ENCODE data around the gene BCAP31. TPM values are rescaled to one million over a fixed set of nuclear protein-coding genes. Genes with fewer than 3 reads are reported as not detected.
A peak's percentile ranks its signal among the peaks of the same experiment; 100 is the strongest.
"Not testable (repeated sequence)": the region's sequence is repeated elsewhere in the genome, so short reads cannot be mapped to it uniquely, and the experiment has no call there.

Gene BCAP31
- polyA plus RNA-seq, 1 donor from 2014 or later: 254 TPM

GRCh38 chrX:153765138-153766079, 41.2 kb upstream of the BCAP31 start:
- no peaks in the 10 kb centered on the region for H3K36me3 Mint-ChIP-seq
- H3K27me3 Mint-ChIP-seq: peaks cover 3% of the 10 kb centered on the region
- no peaks in the 10 kb centered on the region for H3K9me3 Mint-ChIP-seq
- H3K4me3 Mint-ChIP-seq: no peak overlapping the region
- H3K4me1 Mint-ChIP-seq: peaks cover 0 to 4% (median 2%) of the 10 kb centered on the region in 3 donors
- no peak overlapping the region for H3K27ac Mint-ChIP-seq

GRCh38 chrX:153764786-153765137, 40.6 kb upstream of the BCAP31 start:
- no peak overlapping the region for H3K27ac Mint-ChIP-seq
- H3K27me3 Mint-ChIP-seq: peaks cover 2% of the 10 kb centered on the region
- peaks cover 0 to 4% (median 2%) of the 10 kb centered on the region in 3 donors for H3K4me1 Mint-ChIP-seq
- no peaks in the 10 kb centered on the region for H3K36me3 Mint-ChIP-seq
- H3K9me3 Mint-ChIP-seq: no peaks in the 10 kb centered on the region
- H3K4me3 Mint-ChIP-seq: no peak overlapping the region

- peaks cover 2% of the 10 kb centered on the region for H3K27me3 Mint-ChIP-seq
- no peak within 1 kb of the TSS for H3K27ac Mint-ChIP-seq
- H3K4me3 Mint-ChIP-seq: peak within 1 kb of the TSS in 1 of 4 donors; percentile 41
These were observed 40.0 kb upstream of the BCAP31 start, which contains the start of gene PLXNB3 for GRCh38 chrX:153763989-153764755. PLXNB3 (plus strand) TSS chrX:153764249; CDS start chrX:153765536, 1,287 bp downstream.

GRCh38 chrX:153763298-153763932, 39.2 kb upstream of the BCAP31 start:
- Mint-ChIP-seq H3K4me1 (peaks cover 5 to 7% (median 5%) of the 10 kb centered on the region in 3 donors), H3K4me3 (peak overlapping the region in 1 of 4 donors; percentile 41), H3K36me3 (no peaks in the 10 kb centered on the region), H3K27ac (no peak overlapping the region), H3K9me3 (no peaks in the 10 kb centered on the region), H3K27me3 (peaks cover 2% of the 10 kb centered on the region)

More at GRCh38 chrX:153763989-153764755, 40.0 kb upstream of the BCAP31 start, which contains the start of gene PLXNB3:
- no peaks in the 10 kb centered on the region for H3K9me3 Mint-ChIP-seq
- H3K36me3 Mint-ChIP-seq: no peaks in the 10 kb centered on the region
- peaks cover 0 to 4% (median 2%) of the 10 kb centered on the region in 3 donors for H3K4me1 Mint-ChIP-seq

- H3K4me3 Mint-ChIP-seq: no peak overlapping the region
- H3K27ac Mint-ChIP-seq: no peak overlapping the region
- H3K4me1 Mint-ChIP-seq: peaks cover 5 to 7% (median 6%) of the 10 kb centered on the region in 3 donors
These were observed 38.5 kb upstream of the BCAP31 start for GRCh38 chrX:153762626-153763173.

GRCh38 chrX:153761863-153762262, 37.7 kb upstream of the BCAP31 start:
- Mint-ChIP-seq H3K4me1 (peaks cover 5 to 8% (median 6%) of the 10 kb centered on the region in 3 donors), H3K9me3 (no peaks in the 10 kb centered on the region), H3K27me3 (peaks cover 2% of the 10 kb centered on the region), H3K27ac (no peak overlapping the region), H3K36me3 (no peaks in the 10 kb centered on the region), H3K4me3 (no peak overlapping the region)

More at GRCh38 chrX:153762626-153763173, 38.5 kb upstream of the BCAP31 start:
- no peaks in the 10 kb centered on the region for H3K9me3 Mint-ChIP-seq
- no peaks in the 10 kb centered on the region for H3K36me3 Mint-ChIP-seq
- peaks cover 2% of the 10 kb centered on the region for H3K27me3 Mint-ChIP-seq

GRCh38 chrX:153755136-153755535, 30.9 kb upstream of the BCAP31 start:
- no peaks in the 10 kb centered on the region for H3K9me3 Mint-ChIP-seq
- no peak overlapping the region for H3K4me3 Mint-ChIP-seq
- no peaks in the 10 kb centered on the region for H3K36me3 Mint-ChIP-seq
- H3K27ac Mint-ChIP-seq: no peak overlapping the region
- H3K27me3 Mint-ChIP-seq: peaks cover 5% of the 10 kb centered on the region
- peaks cover 6 to 9% (median 6%) of the 10 kb centered on the region in 3 donors for H3K4me1 Mint-ChIP-seq

GRCh38 chrX:153750127-153750774, 26.1 kb upstream of the BCAP31 start:
- Mint-ChIP-seq H3K4me3 (no peak overlapping the region), H3K27ac (peak overlapping the region in 1 of 3 donors; percentile 13), H3K36me3 (no peaks in the 10 kb centered on the region), H3K9me3 (peaks cover 0 to 2% (median 0%) of the 10 kb centered on the region in 3 donors), H3K4me1 (peaks cover 2 to 12% (median 11%) of the 10 kb centered on the region in 3 donors), H3K27me3 (peaks cover 6% of the 10 kb centered on the region)

GRCh38 chrX:153749017-153749416, 24.8 kb upstream of the BCAP31 start:
- not testable (repeated sequence) for H3K4me3 Mint-ChIP-seq, H3K27ac Mint-ChIP-seq, H3K9me3 Mint-ChIP-seq, H3K27me3 Mint-ChIP-seq, H3K36me3 Mint-ChIP-seq
- H3K4me1 Mint-ChIP-seq: peaks cover 3 to 17% (median 16%) of the 10 kb centered on the region in 3 donors

- not testable (repeated sequence) for H3K27ac Mint-ChIP-seq, H3K9me3 Mint-ChIP-seq
These were observed 22.8 kb upstream of the BCAP31 start for GRCh38 chrX:153746991-153747390.

GRCh38 chrX:153746359-153746758, 22.2 kb upstream of the BCAP31 start:
- H3K4me1 Mint-ChIP-seq: peaks cover 3 to 22% (median 17%) of the 10 kb centered on the region in 3 donors
- H3K4me3 Mint-ChIP-seq: no peak overlapping the region
- H3K27me3 Mint-ChIP-seq: peaks cover 8% of the 10 kb centered on the region
- H3K36me3 Mint-ChIP-seq: no peaks in the 10 kb centered on the region
- H3K9me3 Mint-ChIP-seq: peaks cover 0 to 2% (median 0%) of the 10 kb centered on the region in 3 donors
- H3K27ac Mint-ChIP-seq: peak overlapping the region in 1 of 3 donors; percentile 15

More at GRCh38 chrX:153746991-153747390, 22.8 kb upstream of the BCAP31 start:
- not testable (repeated sequence) for H3K4me3 Mint-ChIP-seq, H3K27me3 Mint-ChIP-seq, H3K36me3 Mint-ChIP-seq
- peaks cover 3 to 21% (median 17%) of the 10 kb centered on the region in 3 donors for H3K4me1 Mint-ChIP-seq

- not testable (repeated sequence) for H3K27ac Mint-ChIP-seq, H3K27me3 Mint-ChIP-seq, H3K36me3 Mint-ChIP-seq, H3K9me3 Mint-ChIP-seq
- Mint-ChIP-seq H3K4me1 (peaks cover 3 to 19% (median 18%) of the 10 kb centered on the region in 3 donors), H3K4me3 (peak overlapping the region in 3 of 4 donors; percentile 17 to 76 (median 39))
These were observed 20.9 kb upstream of the BCAP31 start for GRCh38 chrX:153745067-153745433.

GRCh38 chrX:153744210-153745066, 20.3 kb upstream of the BCAP31 start:
- H3K36me3 Mint-ChIP-seq: no peaks in the 10 kb centered on the region
- no peaks in the 10 kb centered on the region for H3K9me3 Mint-ChIP-seq
- H3K4me3 Mint-ChIP-seq: peak overlapping the region in 1 of 4 donors; percentile 17
- peaks cover 3 to 15% (median 14%) of the 10 kb centered on the region in 3 donors for H3K4me1 Mint-ChIP-seq
- H3K27me3 Mint-ChIP-seq: peaks cover 4% of the 10 kb centered on the region
- no peak overlapping the region for H3K27ac Mint-ChIP-seq
